Body of pancreas (tissue), 4 donors: Measurements from ENCODE around the gene CEP97. TPM values are rescaled to one million over a fixed set of nuclear protein-coding genes. Genes with fewer than 3 reads are reported as not detected.
"Not testable (repeated sequence)": the region's sequence is repeated elsewhere in the genome, so short reads cannot be mapped to it uniquely, and the experiment has no call there.

Source experiments
- ATAC-seq: fragments of 150-250 bp; one replicate; pipeline ENCODE4 v1.9.1; 2016
- DNase-seq, 4 donors: peaks; one replicate each; pipeline ENCODE4 v3.0.0-alpha.2; 2019
- H3K27ac ChIP-seq, 4 donors: fragments of 200-600 bp; sonication (generic); 1 replicate in 3 of 4; 2 replicates in 1 of 4; pipeline versions ENCODE4 v1.5.1 to v1.6.1; 2016 to 2019; ENCODE audit warnings: mild to moderate bottlenecking in 1 of 4, mixed read lengths in 1 of 4, moderate library complexity in 1 of 4
- H3K27me3 ChIP-seq, 2 donors: fragments of 200-600 bp; sonication (generic); one replicate each; pipeline ENCODE4 v1.6.0; 2016; ENCODE audit warnings: mild to moderate bottlenecking in 1 of 2
- H3K36me3 ChIP-seq, 2 donors: fragments of 200-600 bp; sonication (generic); replicated peaks in 1 of 2; 2 replicates each; pipeline ENCODE4 v1.5.1; 2016; ENCODE audit warnings: low read depth in 2 of 2; ENCODE audit not compliant: insufficient read depth in 1 of 2
- H3K4me1 ChIP-seq: fragments of 200-600 bp; sonication (generic); one replicate; pipeline ENCODE4 v1.6.0; 2016
- H3K4me3 ChIP-seq, 2 donors: fragments of 200-600 bp; sonication (generic); 1 replicate in 1 of 2; 2 replicates in 1 of 2; pipeline ENCODE4 v1.5.1; 2016 to 2019
- H3K9me3 ChIP-seq, 3 donors: fragments of 200-600 bp; sonication (generic); 1 replicate in 2 of 3; 2 replicates in 1 of 3; pipeline ENCODE4 v1.5.1; 2016
- CTCF ChIP-seq, 7 experiments: fragments of 450-650 bp in 4 of 7; fragments of 200-600 bp in 3 of 7; sonication (generic) in 3 of 7; IDR thresholded peaks; one replicate each; pipeline ENCODE4 v1.5.1; 2016 to 2019; ENCODE audit warnings: antibody characterized with exemption in 7 of 7
- POLR2A ChIP-seq, 3 donors: fragments of 450-650 bp; IDR thresholded peaks; one replicate each; pipeline ENCODE4 v1.6.1; 2016; ENCODE audit warnings: antibody characterized with exemption in 3 of 3, mild to moderate bottlenecking in 2 of 3
- WGBS, 2 donors: methylation state at CpG; one replicate each; pipeline ENCODE4 v1.1.5; 2017; 5-methylcytosine and 5-hydroxymethylcytosine counted together
- intact Hi-C: fragments of 100-400 bp; cut with DNase I; formaldehyde crosslinking; loops from one replicate; pipeline ENCODE4 v1.15.1; 2023
- total RNA-seq, 2 donors: library from RNA; depleted of rRNA; stranded (reverse); fragments of >200 nt; gene quantifications; one replicate each; pipeline ENCODE4 v1.1.0, GENCODE V29; 2016

CEP97 gene
- total RNA-seq, 2 donors from 2014 or later = 3.3 to 3.4 TPM

GRCh38 chr3:101677436-101678286, 46.8 kb upstream of the CEP97 start:
- ATAC-seq (no peak), DNase-seq (peak in 3 of 4 donors; percentile 18 to 35 (median 21))
- Histone ChIP-seq H3K27me3 (no peaks in the 10 kb centered on the region), H3K9me3 (no peaks in the 10 kb centered on the region), H3K4me3 (no peak overlapping the region), H3K4me1 (peaks cover 30% of the 10 kb centered on the region), H3K36me3 (peaks cover 9 to 16% of the 10 kb centered on the region in 2 donors), H3K27ac (peak overlapping the region; percentile 18 to 99 (median 74))
- intact Hi-C loops = no loop called here
- 34 to 40% methylated on average over 19 to 29 of the region's 29 CpGs for WGBS, 2 donors
- no peak for TF ChIP-seq POLR2A (IDR thresholded peaks at IDR 0.05)
- TF ChIP-seq CTCF (IDR thresholded peaks at IDR 0.05) = peak in 1 of 7 experiments; percentile 3

GRCh38 chr3:101678837-101679236, 45.6 kb upstream of the CEP97 start:
- H3K4me3 ChIP-seq, intact Hi-C loops, H3K27me3 ChIP-seq, DNase-seq, ATAC-seq, H3K9me3 ChIP-seq, H3K27ac ChIP-seq: not testable (repeated sequence)
- peaks cover 10 to 19% of the 10 kb centered on the region in 2 donors for H3K36me3 ChIP-seq
- 40 to 57% methylated on average over 2 of the region's 2 CpGs for WGBS, 2 donors
- peaks cover 36% of the 10 kb centered on the region for H3K4me1 ChIP-seq

- Histone ChIP-seq H3K9me3 (no peaks in the 10 kb centered on the region), H3K4me3 (no peak overlapping the region), H3K27me3 (no peaks in the 10 kb centered on the region), H3K27ac (no peak overlapping the region), H3K36me3 (peaks cover 10 to 19% of the 10 kb centered on the region in 2 donors), H3K4me1 (peaks cover 43% of the 10 kb centered on the region)
- no peak for TF ChIP-seq CTCF (IDR thresholded peaks at IDR 0.05)
- no peak for TF ChIP-seq POLR2A (IDR thresholded peaks at IDR 0.05)
- intact Hi-C loops = no loop called here
- WGBS, 2 donors = 80 to 86% methylated on average over 4 of the region's 4 CpGs
- ATAC-seq (no peak), DNase-seq (no peak)
These were observed 43.9 kb upstream of the CEP97 start for GRCh38 chr3:101680466-101680865.

- DNase-seq (no peak), ATAC-seq (no peak)
- Histone ChIP-seq H3K27me3 (no peaks in the 10 kb centered on the region), H3K9me3 (no peaks in the 10 kb centered on the region), H3K4me1 (peaks cover 40% of the 10 kb centered on the region), H3K27ac (peak overlapping the region in 3 of 4 donors; percentile 87 to 91 (median 88)), H3K4me3 (peak overlapping the region; percentile 56 to 62), H3K36me3 (peaks cover 10 to 19% of the 10 kb centered on the region in 2 donors)
- intact Hi-C loops = no loop called here
- TF ChIP-seq POLR2A (IDR thresholded peaks at IDR 0.05) (no peak), CTCF (IDR thresholded peaks at IDR 0.05) (no peak)
These were observed 39.4 kb upstream of the CEP97 start for GRCh38 chr3:101685050-101685400.

GRCh38 chr3:101685870-101686307, 38.5 kb upstream of the CEP97 start:
- DNase-seq = no peak
- Histone ChIP-seq H3K27me3 (no peaks in the 10 kb centered on the region), H3K4me3 (peak overlapping the region; percentile 56 to 62), H3K9me3 (no peaks in the 10 kb centered on the region), H3K36me3 (peaks cover 10 to 19% of the 10 kb centered on the region in 2 donors), H3K4me1 (peaks cover 40% of the 10 kb centered on the region), H3K27ac (peak overlapping the region; percentile 67 to 91 (median 88))
- ATAC-seq = peak; percentile 15
- intact Hi-C loops = no loop called here
- WGBS, 2 donors = 1% methylated on average over 11 of the region's 11 CpGs
- TF ChIP-seq POLR2A (IDR thresholded peaks at IDR 0.05) = no peak
- no peak for TF ChIP-seq CTCF (IDR thresholded peaks at IDR 0.05)
